ENCODE measurements around the gene CHMP1B. TPM values are rescaled to one million over a fixed set of nuclear protein-coding genes. Genes with fewer than 3 reads are reported as not detected.

Gene CHMP1B
- total and polyA plus RNA-seq, 9 of the 15 experiments (the other 6 are each of a cell fraction or from before 2014, with no cell fraction given), result 12.3 to 29.9 (median 19.0) TPM

- TF ChIP-seq AFF4 (CRISPR knock-in tag; IDR thresholded peaks at IDR 0.05) (no peak), ZNF134 (CRISPR knock-in tag; conservative IDR thresholded peaks at IDR 0.05) (no peak), ZNF277 (CRISPR knock-in tag; IDR thresholded peaks at IDR 0.05; ENCODE audit: borderline replicate concordance) (no peak), CBX2 (IDR thresholded peaks at IDR 0.05; ENCODE audit: insufficient read depth, low read length, poor library complexity, severe bottlenecking) (no peak), ZNF12 (CRISPR knock-in tag; IDR thresholded peaks at IDR 0.05) (no peak), ELF1 (tag; IDR thresholded peaks at IDR 0.05) (peak; percentile 34), HCFC1 (IDR thresholded peaks at IDR 0.05; ENCODE audit: low read depth, low read length) (no peak), GABPB2 (CRISPR knock-in tag; conservative IDR thresholded peaks at IDR 0.05) (no peak), MXD1 (CRISPR knock-in tag; IDR thresholded peaks at IDR 0.05; ENCODE audit: borderline replicate concordance, poor library complexity, severe bottlenecking) (no peak), ZNF707 (CRISPR knock-in tag; conservative IDR thresholded peaks at IDR 0.05) (no peak), NBN (IDR thresholded peaks at IDR 0.05; ENCODE audit: low read depth) (peak; percentile 68; the same call in 1 of the 2 replicates), GATA2 (CRISPR knock-in tag; IDR thresholded peaks at IDR 0.05) (no peak), CBX5 (IDR thresholded peaks at IDR 0.05; ENCODE audit: borderline replicate concordance, low read depth) (no peak), TSC22D4 (tag; IDR thresholded peaks at IDR 0.05) (no peak), THAP12 (CRISPR knock-in tag; IDR thresholded peaks at IDR 0.05) (no peak), ZNF668 (CRISPR knock-in tag; IDR thresholded peaks at IDR 0.05) (no peak), TRIM28 (IDR thresholded peaks at IDR 0.05) (no peak), CHD2 (IDR thresholded peaks at IDR 0.05; ENCODE audit: low read depth, low read length) (no peak), TCF15 (CRISPR knock-in tag; IDR thresholded peaks at IDR 0.05) (no peak)
These were observed 6.1 kb downstream of the CHMP1B start (continued) for GRCh38 chr18:11857177-11857887.
